ENCODE data around the gene HOXA1. TPM values are rescaled to one million over a fixed set of nuclear protein-coding genes. Genes with fewer than 3 reads are reported as not detected.

The HOXA1 gene
- total RNA-seq, 4 donors from 2014 or later = 0.33 to 1.5 (median 0.60) TPM

GRCh38 chr7:27105301-27106031 lies 9.7 kb upstream of the HOXA1 start:
- TF ChIP-seq, protein P1, sequence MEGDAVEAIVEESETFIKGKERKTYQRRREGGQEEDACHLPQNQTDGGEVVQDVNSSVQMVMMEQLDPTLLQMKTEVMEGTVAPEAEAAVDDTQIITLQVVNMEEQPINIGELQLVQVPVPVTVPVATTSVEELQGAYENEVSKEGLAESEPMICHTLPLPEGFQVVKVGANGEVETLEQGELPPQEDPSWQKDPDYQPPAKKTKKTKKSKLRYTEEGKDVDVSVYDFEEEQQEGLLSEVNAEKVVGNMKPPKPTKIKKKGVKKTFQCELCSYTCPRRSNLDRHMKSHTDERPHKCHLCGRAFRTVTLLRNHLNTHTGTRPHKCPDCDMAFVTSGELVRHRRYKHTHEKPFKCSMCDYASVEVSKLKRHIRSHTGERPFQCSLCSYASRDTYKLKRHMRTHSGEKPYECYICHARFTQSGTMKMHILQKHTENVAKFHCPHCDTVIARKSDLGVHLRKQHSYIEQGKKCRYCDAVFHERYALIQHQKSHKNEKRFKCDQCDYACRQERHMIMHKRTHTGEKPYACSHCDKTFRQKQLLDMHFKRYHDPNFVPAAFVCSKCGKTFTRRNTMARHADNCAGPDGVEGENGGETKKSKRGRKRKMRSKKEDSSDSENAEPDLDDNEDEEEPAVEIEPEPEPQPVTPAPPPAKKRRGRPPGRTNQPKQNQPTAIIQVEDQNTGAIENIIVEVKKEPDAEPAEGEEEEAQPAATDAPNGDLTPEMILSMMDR (IDR thresholded peaks at IDR 0.05; ENCODE audit: low read depth) = no peak

DNA sequence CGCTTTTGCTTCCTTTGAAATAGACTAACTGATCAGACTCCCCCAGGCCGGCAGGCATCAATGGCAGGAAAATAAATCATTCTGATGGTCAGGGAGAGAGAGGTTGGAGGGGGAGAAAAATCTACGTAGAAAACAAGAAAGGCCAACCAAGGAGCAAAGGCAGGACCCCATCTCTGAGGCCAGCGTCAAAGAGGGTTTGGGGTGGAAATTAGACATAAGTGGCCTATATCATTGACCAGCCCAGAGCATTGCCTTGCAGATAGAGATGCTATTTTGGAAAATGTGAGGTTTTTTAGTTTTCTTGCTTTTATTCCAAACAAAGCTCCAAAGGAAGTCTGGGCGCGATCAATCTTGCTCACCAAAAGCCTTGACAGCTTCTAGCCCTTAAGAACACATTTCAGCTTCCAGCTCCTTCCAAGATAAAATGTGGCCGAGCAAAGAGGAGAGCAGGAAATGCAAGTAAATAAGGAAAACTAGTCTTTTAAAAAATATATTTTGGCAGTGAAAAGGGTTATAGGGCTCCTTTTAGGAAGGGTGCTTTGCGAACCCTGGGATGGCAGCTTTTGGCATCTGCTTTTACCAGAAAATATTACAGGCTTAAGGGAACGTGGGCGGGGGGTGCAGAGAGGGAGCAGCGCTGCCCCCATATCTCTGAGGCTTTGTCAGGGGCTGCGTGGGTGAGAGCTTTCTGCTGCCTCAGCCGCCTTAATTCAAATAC lies 8.7 kb upstream of the HOXA1 start:
- TF ChIP-seq, protein P1 (IDR thresholded peaks at IDR 0.05; ENCODE audit: low read depth) = no peak

- TF ChIP-seq, protein P1 (IDR thresholded peaks at IDR 0.05; ENCODE audit: low read depth) = no peak
Observed at GRCh38 chr7:27103489-27104226, 7.9 kb upstream of the HOXA1 start.

- TF ChIP-seq, protein P1 (IDR thresholded peaks at IDR 0.05; ENCODE audit: low read depth) = no peak
Observed at GRCh38 chr7:27102581-27103442, 7.0 kb upstream of the HOXA1 start, which contains the start of gene HOXA2. Gene HOXA2 (minus strand): TSS chr7:27102683. CDS start chr7:27102500, 183 bp downstream.

DNA sequence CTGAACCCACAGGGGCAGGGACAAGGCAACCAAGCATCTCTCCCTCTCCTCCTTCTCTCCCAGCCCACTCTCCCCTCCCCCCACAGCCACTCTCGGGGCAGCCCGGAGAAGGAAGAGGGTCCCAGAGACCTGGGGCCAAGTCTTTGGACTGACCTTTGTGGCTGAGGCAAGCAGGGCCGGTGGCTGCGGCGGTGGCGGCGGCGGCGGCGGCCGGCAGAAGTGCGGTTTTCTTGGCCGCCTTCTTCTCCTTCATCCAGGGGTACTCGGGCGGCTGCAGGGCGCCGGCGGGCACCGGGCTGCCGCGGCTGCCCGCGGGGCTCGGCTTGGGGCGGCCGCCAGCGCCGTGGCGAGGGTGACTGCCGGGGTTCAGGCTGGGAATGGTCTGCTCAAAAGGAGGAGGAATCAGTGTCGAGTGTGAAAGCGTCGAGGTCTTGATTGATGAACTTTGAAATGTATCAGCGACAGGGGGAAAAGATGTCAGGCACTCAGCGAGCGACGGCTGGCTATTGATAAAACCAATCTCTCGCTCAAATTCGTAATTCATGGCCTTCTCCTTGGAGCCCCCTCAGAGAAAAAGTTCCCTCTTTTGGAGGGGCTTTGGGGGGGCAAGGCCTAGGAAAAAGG lies 6.3 kb upstream of the HOXA1 start:
- TF ChIP-seq, protein P1 (IDR thresholded peaks at IDR 0.05; ENCODE audit: low read depth) = no peak

DNA sequence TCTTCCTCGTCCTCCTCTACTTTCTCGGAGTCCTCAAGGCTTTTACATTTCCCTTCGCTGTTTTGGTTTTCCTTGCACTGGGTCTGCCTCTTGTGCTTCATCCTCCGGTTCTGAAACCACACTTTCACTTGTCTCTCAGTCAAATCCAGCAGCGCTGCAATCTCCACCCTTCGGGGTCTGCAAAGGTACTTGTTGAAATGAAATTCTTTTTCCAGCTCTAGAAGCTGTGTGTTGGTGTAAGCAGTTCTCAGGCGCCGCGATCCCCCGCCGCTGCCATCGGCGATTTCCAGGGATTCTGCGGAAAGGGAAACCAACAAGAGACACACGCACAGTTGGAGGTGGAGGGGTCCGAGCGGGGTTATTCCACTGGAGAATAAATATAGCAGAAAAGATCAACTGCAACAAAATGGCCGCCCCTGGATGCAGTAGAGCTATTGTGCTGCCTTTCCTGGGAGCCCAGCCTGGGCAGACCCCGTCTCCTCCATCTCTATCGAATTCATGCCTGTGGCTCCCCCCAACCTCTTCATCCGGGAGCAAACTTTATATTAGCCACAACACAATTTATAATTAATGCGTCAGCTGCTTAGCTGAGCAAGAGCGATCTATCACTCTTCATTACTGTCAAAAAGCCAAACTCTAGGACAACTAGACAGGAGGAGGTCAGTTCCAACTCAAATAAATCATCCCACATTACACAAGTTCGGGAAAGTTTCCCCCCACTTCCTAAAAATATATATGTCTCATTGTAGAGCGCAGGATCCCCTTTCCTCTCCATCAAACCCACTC lies 5.6 kb upstream of the HOXA1 start:
- TF ChIP-seq, protein P1 (IDR thresholded peaks at IDR 0.05; ENCODE audit: low read depth) = no peak

All from subcutaneous adipose tissue (tissue), 4 donors.